Tibial artery (tissue), 4 donors: Measurements from ENCODE around the gene NTN4.
"Not testable (repeated sequence)": the region's sequence is repeated elsewhere in the genome, so short reads cannot be mapped to it uniquely, and the experiment has no call there.

Experiments used
- DNase-seq, 2 donors: peaks; one replicate each; pipeline ENCODE4 v3.0.0-alpha.2; 2019
- H3K27ac ChIP-seq, 2 donors: fragments of 200-600 bp; sonication (generic) in 1 of 2; 1 replicate in 1 of 2; 2 replicates in 1 of 2; pipeline ENCODE4 v1.5.1; 2018 to 2019; ENCODE audit warnings: mild to moderate bottlenecking in 1 of 2
- H3K27me3 ChIP-seq, 2 donors: fragments of 200-600 bp; sonication (generic) in 1 of 2; one replicate each; pipeline versions ENCODE4 v1.5.1 to v1.6.0; 2016 to 2019
- H3K36me3 ChIP-seq, 3 donors: fragments of 200-600 bp; sonication (generic) in 2 of 3; one replicate each; pipeline ENCODE4 v1.5.1; 2016 to 2019; ENCODE audit warnings: mild to moderate bottlenecking in 2 of 3
- H3K4me1 ChIP-seq, 4 donors: fragments of 200-600 bp; sonication (generic) in 2 of 4; 1 replicate in 3 of 4; 2 replicates in 1 of 4; pipeline ENCODE4 v1.5.1; 2016 to 2019
- H3K4me3 ChIP-seq, 2 donors: fragments of 200-600 bp; sonication (generic) in 1 of 2; 1 replicate in 1 of 2; 2 replicates in 1 of 2; pipeline ENCODE4 v1.5.1; 2018 to 2019; ENCODE audit warnings: mild to moderate bottlenecking in 2 of 2
- H3K9me3 ChIP-seq, 3 donors: fragments of 200-600 bp; sonication (generic) in 1 of 3; one replicate each; pipeline ENCODE4 v1.5.1; 2016 to 2019
- intact Hi-C: fragments of 100-400 bp; cut with DNase I; formaldehyde crosslinking; loops from one replicate; pipeline ENCODE4 v1.15.0; 2023; ENCODE audit warnings: low total_unique reads
- TF ChIP-seq, protein P1 (sequence below), 2 experiments: fragments of 200-600 bp in 1 of 2; fragments of 450-650 bp in 1 of 2; IDR thresholded peaks; one replicate each; pipeline ENCODE4 v1.5.1; 2017 to 2019; ENCODE audit warnings: antibody characterized with exemption in 2 of 2, mild to moderate bottlenecking in 1 of 2, moderate library complexity in 1 of 2

NTN4 gene

GRCh38 chr12:95756362-95756761 is 34.2 kb downstream of the NTN4 start:
- no peak for DNase-seq
- no peak overlapping the region for H3K27ac ChIP-seq
- intact Hi-C loops = no loop called here

GRCh38 chr12:95755261-95755865 is 35.2 kb downstream of the NTN4 start:
- TF ChIP-seq, protein P1, sequence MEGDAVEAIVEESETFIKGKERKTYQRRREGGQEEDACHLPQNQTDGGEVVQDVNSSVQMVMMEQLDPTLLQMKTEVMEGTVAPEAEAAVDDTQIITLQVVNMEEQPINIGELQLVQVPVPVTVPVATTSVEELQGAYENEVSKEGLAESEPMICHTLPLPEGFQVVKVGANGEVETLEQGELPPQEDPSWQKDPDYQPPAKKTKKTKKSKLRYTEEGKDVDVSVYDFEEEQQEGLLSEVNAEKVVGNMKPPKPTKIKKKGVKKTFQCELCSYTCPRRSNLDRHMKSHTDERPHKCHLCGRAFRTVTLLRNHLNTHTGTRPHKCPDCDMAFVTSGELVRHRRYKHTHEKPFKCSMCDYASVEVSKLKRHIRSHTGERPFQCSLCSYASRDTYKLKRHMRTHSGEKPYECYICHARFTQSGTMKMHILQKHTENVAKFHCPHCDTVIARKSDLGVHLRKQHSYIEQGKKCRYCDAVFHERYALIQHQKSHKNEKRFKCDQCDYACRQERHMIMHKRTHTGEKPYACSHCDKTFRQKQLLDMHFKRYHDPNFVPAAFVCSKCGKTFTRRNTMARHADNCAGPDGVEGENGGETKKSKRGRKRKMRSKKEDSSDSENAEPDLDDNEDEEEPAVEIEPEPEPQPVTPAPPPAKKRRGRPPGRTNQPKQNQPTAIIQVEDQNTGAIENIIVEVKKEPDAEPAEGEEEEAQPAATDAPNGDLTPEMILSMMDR (IDR thresholded peaks at IDR 0.05) = no peak
- no peaks in the 10 kb centered on the region for H3K9me3 ChIP-seq
- DNase-seq = no peak
- H3K4me1 ChIP-seq = peaks cover 0 to 15% (median 2%) of the 10 kb centered on the region in 4 donors
- no peaks in the 10 kb centered on the region for H3K36me3 ChIP-seq
- H3K27ac ChIP-seq = peak overlapping the region in 1 of 2 donors; percentile 2
- no peak overlapping the region for H3K4me3 ChIP-seq
- H3K27me3 ChIP-seq = no peaks in the 10 kb centered on the region
- intact Hi-C loops = no loop called here

More at GRCh38 chr12:95756362-95756761, 34.2 kb downstream of the NTN4 start:
- no peak overlapping the region for H3K4me3 ChIP-seq
- no peaks in the 10 kb centered on the region for H3K27me3 ChIP-seq
- H3K4me1 ChIP-seq = peaks cover 0 to 15% (median 2%) of the 10 kb centered on the region in 4 donors
- no peaks in the 10 kb centered on the region for H3K36me3 ChIP-seq
- H3K9me3 ChIP-seq = no peaks in the 10 kb centered on the region
- TF ChIP-seq, protein P1 (IDR thresholded peaks at IDR 0.05) = no peak

- intact Hi-C loops, H3K4me1 ChIP-seq, H3K27me3 ChIP-seq, DNase-seq, H3K9me3 ChIP-seq, H3K4me3 ChIP-seq, H3K27ac ChIP-seq: not testable (repeated sequence)
- H3K36me3 ChIP-seq = peaks cover 3 to 16% (median 8%) of the 10 kb centered on the region in 3 donors
These were observed 44.5 kb downstream of the NTN4 start for GRCh38 chr12:95746062-95746461.

GRCh38 chr12:95742586-95742985 is 48.0 kb downstream of the NTN4 start:
- Histone ChIP-seq H3K27me3 (no peaks in the 10 kb centered on the region), H3K27ac (peak overlapping the region in 1 of 2 donors; percentile 4), H3K4me3 (no peak overlapping the region), H3K9me3 (no peaks in the 10 kb centered on the region), H3K36me3 (peaks cover 8 to 16% (median 11%) of the 10 kb centered on the region in 3 donors), H3K4me1 (peaks cover 0 to 21% (median 2%) of the 10 kb centered on the region in 4 donors)
- intact Hi-C loops = no loop called here
- no peak for DNase-seq
- TF ChIP-seq, protein P1 (IDR thresholded peaks at IDR 0.05) = no peak

- H3K4me3 ChIP-seq = no peak overlapping the region
- peaks cover 8 to 16% (median 10%) of the 10 kb centered on the region in 3 donors for H3K36me3 ChIP-seq
- no peak for DNase-seq
- intact Hi-C loops = no loop called here
- H3K27ac ChIP-seq = no peak overlapping the region
- TF ChIP-seq, protein P1 (IDR thresholded peaks at IDR 0.05) = no peak
- H3K9me3 ChIP-seq = no peaks in the 10 kb centered on the region
- no peaks in the 10 kb centered on the region for H3K27me3 ChIP-seq
- H3K4me1 ChIP-seq = peaks cover 0 to 30% (median 6%) of the 10 kb centered on the region in 4 donors
These were observed 48.9 kb downstream of the NTN4 start for GRCh38 chr12:95741635-95742034.

- H3K4me3 ChIP-seq = no peak overlapping the region
- H3K27ac ChIP-seq = no peak overlapping the region
- H3K4me1 ChIP-seq = peaks cover 0 to 39% (median 15%) of the 10 kb centered on the region in 4 donors
- H3K36me3 ChIP-seq = peaks cover 1 to 13% (median 10%) of the 10 kb centered on the region in 3 donors
- no peak for DNase-seq
- TF ChIP-seq, protein P1 (IDR thresholded peaks at IDR 0.05) = no peak
- intact Hi-C loops = no loop called here
- no peaks in the 10 kb centered on the region for H3K27me3 ChIP-seq
- H3K9me3 ChIP-seq = no peaks in the 10 kb centered on the region
These were observed 49.8 kb downstream of the NTN4 start for GRCh38 chr12:95740751-95741150.
